Left lobe of liver (tissue), 2 donors: ENCODE data around the gene ZDHHC7. TPM values are rescaled to one million over a fixed set of nuclear protein-coding genes. Genes with fewer than 3 reads are reported as not detected.

Experiments used
- ATAC-seq: fragments of 200-7000 bp; cut with Tn5 transposase; one replicate; pipeline ENCODE4 v1.9.1; 2020; ENCODE audit warnings: mild to moderate bottlenecking, moderate library complexity
- DNase-seq: peaks from one replicate; pipeline ENCODE4 v3.0.0-alpha.2; 2020; ENCODE audit warnings: low spot score
- total RNA-seq: library from RNA; stranded (reverse); gene quantifications from one replicate; pipeline ENCODE4 v1.2.1, GENCODE V29; 2021
- donor health status: DM: no; HTN: no; CAD: no; lungs with moderate emphysema.
- donor health status: DM: no; HTN: yes; CAD: no.

ZDHHC7 gene
- total RNA-seq, 1 donor from 2014 or later, result 14.5 TPM

- no peak for DNase-seq
- no peak for ATAC-seq
These were observed 11.4 kb downstream of the ZDHHC7 start for GRCh38 chr16:84999857-85000480.

DNA sequence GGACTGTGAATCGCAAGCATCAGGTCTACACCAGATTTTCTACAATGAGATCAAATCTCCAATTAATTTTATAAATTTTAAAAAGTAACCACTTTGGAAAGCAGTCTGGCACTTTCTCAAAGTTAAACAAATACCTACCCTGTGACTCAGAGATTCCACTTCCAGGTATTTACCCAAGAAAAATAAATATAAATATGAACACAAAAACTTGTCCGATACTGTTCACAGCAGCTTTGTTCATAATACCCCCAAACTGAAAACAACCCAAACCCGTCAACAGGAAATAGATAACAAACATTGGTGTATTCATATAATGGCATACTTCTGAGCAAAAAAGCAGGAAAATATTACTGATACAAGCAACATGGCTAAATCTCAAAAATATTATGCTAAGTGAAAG, 12.1 kb downstream of the ZDHHC7 start:
- ATAC-seq (peak; percentile 5), DNase-seq (no peak)

- ATAC-seq, result no peak
These were observed 15.0 kb downstream of the ZDHHC7 start for GRCh38 chr16:84996365-84996764.

DNA sequence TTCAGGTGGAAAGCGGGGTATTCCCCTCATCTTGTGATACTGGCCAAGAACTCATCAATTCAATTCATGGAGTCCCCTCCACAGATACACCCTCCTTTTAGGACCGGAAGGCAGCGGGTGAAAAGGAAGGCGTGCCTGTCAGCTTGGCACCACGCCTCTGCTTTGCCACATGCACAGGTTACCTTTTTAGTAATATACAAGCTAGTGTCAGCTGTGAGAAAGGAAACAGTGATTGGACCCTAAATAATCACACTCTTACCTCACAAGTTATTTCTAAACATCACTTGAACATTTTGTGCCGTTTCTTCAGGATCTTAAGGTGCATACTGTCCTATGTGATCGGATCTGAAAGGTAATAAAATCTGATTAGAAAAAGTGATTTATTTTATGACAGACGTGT, 15.7 kb downstream of the ZDHHC7 start:
- no peak for DNase-seq
- no peak for ATAC-seq

More at GRCh38 chr16:84996365-84996764, 15.0 kb downstream of the ZDHHC7 start:
- no peak for DNase-seq

GRCh38 chr16:84993926-84994325, 17.4 kb downstream of the ZDHHC7 start:
- ATAC-seq (no peak), DNase-seq (no peak)

DNA sequence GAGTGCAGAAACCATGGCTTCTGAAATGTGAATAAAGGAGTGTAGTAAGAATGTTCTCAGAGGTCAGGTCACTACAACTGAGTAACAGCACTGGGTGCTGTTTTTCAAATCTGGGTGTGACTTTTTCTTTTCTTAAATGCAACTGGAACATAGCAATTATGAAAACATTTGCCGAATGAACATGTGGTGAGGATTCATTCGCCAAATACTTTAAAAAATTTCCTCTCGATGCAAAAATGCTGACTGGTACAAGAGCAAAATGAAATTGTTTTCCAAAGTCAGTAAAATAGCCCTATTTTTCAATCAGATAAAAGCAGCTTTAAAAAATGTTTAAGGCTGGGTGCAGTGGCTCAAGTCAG, 18.6 kb downstream of the ZDHHC7 start:
- no peak for ATAC-seq
- DNase-seq, result no peak

DNA sequence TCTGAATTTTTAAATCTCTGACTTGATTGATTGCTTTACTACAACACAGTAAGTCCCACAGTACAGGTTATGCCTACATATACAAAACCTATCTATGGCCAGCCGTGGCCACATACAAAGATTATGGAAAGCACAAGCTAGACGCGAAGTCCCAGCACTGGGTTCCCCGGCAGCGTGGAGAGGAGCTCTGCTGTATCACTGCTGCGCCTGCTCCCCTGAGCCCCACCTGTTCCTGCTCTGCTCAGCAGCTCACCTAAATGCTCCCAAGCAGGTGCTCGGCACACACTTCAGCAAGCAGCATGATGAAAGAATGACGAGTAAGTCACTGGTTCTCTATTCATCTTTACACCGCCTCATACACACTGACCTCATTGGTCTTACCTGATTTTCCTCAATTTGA, 20.6 kb downstream of the ZDHHC7 start:
- no peak for DNase-seq
- ATAC-seq, result no peak

GRCh38 chr16:84989749-84990620, 21.4 kb downstream of the ZDHHC7 start:
- ATAC-seq, result no peak
- DNase-seq, result no peak

GRCh38 chr16:84988328-84989080, 22.8 kb downstream of the ZDHHC7 start:
- DNase-seq, result no peak
- ATAC-seq, result peak; percentile 33

GRCh38 chr16:84986879-84987278, 24.5 kb downstream of the ZDHHC7 start:
- no peak for DNase-seq
- ATAC-seq, result no peak

- ATAC-seq (no peak), DNase-seq (no peak)
These were observed 25.2 kb downstream of the ZDHHC7 start for GRCh38 chr16:84986102-84986501.

DNA sequence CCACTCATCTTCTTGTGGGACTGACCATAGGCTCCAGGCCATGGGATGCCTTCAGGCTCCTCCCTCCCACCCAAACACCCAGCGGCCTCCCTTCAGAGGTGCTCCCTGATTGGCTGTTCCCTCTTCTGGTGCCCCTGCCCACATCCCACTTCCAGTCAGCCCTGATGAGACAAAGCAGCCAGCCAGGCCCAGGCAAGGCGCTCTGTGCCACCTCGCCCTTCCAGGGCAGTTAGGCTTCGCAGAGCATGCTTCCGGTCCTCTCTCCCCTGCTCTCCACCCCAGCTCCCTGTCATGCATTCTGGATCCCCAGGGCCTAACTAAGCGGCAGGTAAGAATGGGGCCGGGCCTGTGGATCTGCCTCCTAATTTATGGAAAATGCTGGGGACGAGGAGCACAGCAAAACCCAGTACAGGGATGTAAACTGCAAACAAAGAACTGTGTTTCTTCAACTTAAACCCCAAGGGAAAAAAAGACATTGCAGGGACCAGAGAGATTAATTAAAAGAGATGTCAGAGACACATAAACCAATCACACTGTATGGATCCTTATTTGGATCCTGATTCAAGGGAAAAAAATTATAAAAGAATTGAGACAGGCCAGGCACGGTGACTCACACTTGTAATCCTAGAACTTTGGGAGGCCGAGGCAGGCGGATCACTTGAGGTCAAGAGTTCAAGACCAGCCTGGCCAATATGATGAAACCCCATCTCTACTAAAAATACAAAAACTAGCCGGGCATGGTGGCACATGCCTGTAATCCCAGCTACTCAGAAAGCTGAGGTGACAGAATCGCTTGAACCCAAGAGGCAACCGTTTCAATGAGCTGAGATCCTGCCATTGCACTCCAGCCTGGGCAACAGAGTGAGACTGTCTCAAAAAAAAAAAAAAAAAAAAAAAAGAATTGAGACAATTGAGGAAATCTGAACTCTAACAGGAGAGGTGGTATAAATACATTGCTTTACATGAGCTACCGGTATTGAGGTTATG, 26.0 kb downstream of the ZDHHC7 start:
- DNase-seq (no peak), ATAC-seq (no peak)

DNA sequence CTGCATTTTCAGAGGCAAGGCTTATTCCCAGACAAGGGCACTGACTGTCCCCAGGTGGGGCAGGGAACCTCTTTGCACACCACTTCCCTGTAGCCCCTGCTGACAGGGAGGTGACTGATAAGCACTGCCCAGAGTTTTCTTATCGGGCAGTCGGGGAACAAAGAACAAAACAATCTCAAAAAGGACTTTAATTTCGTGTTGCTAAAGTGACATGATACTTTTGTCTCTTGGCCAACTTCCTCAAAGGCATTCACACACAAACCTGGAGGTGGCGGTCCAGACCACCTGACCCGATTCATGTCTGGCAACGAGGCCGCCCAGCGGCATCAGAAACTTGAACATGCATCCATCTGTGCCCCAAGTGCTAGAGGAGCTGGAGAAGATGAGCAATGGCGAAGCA, 28.9 kb downstream of the ZDHHC7 start:
- DNase-seq, result no peak
- ATAC-seq, result peak; percentile 29

GRCh38 chr16:84979516-84979915, 31.8 kb downstream of the ZDHHC7 start:
- ATAC-seq (no peak), DNase-seq (no peak)

GRCh38 chr16:84976644-84977400, 34.5 kb downstream of the ZDHHC7 start:
- ATAC-seq, result no peak
- no peak for DNase-seq

- DNase-seq, result no peak
- ATAC-seq, result no peak
These were observed 35.8 kb downstream of the ZDHHC7 start for GRCh38 chr16:84975522-84975921.

DNA sequence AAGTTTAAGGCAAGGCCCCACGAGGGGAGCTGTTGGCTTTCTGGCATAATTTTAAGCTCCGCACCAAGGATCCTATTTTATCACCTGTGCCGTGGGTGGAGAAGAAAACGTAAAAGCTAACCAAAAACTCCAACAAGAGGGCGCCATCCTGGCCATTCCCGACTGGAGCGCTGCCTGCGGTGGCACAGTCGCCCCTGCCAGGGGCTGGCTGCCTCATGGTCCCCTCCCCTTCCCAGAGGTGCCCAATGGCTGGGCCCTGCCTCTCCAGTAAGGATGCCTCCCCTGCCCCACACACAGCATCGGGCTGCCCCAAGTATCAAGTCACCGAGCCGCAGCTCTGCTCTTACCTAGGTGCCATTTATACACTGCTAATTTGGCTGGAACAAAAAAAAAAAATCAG, 36.3 kb downstream of the ZDHHC7 start:
- no peak for ATAC-seq
- no peak for DNase-seq

DNA sequence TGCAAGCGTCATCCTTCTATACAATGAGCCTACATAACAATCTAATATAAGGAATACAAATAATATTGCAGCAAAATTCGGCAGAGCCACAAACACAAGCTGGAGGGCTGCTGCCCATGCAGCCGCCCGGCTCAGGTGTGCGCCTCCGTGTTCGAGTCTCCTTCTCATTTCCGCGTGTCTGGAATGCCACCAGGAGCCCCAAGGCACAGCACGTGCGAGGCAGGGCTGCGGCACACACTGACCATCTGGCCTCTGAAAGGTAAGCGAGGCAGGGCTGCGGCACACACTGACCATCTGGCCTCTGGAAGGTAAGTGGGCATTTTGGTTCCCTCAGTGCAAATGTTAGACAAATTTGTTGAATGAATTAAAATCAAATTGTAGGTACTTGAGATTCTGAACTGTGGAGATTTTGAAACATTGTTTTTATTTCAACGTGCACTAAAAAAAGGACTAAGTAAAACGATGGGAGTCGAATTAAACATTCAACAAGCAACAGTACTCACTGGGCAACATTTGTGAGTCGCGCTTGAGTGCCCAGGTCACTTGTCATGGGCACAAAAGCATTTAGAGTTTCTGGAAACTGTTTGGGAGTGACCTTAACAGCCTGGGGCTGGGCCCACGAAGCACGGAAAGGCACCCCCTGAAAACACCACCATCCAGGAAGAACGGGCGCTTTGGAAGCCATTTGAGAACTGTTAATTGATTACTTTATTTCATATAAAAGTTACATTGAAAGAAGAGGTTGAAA, 37.4 kb downstream of the ZDHHC7 start:
- no peak for ATAC-seq
- DNase-seq, result no peak

GRCh38 chr16:84973236-84973635, 38.1 kb downstream of the ZDHHC7 start:
- DNase-seq (no peak), ATAC-seq (no peak)
